AG04450 (cell line): ENCODE measurements around the gene FANCD2. TPM values are rescaled to one million over a fixed set of nuclear protein-coding genes. Genes with fewer than 3 reads are reported as not detected.
A peak's percentile ranks its signal among the peaks of the same experiment; 100 is the strongest.

ENCODE experiments used
- CTCF ChIA-PET: fragments of 300-600, 350-600 bp; formaldehyde crosslinking; extraction: SDS; loops from one replicate; lab custom pipeline; 2022; ENCODE audit warnings: antibody characterized with exemption, inconsistent platforms; lab: Charles Lee
- POLR2A ChIA-PET: fragments of 350-600 bp; formaldehyde crosslinking; extraction: SDS; loops from one replicate; lab custom pipeline; 2021; ENCODE audit warnings: antibody characterized with exemption, inconsistent platforms; lab: Yijun Ruan, JAX
- DNase-seq: peaks from one replicate; pipeline ENCODE4 v3.0.0-alpha.2; 2011; ENCODE audit warnings: low read depth, low spot score
- H3K27ac ChIP-seq: one replicate; pipeline ENCODE4 v1.5.1; 2012; ENCODE audit warnings: low read depth, low read length, control low read depth
- H3K27me3 ChIP-seq: one replicate; pipeline ENCODE4 v1.6.0; 2012; ENCODE audit warnings: low read length; ENCODE audit not compliant: control insufficient read depth, insufficient read depth
- H3K4me3 ChIP-seq: 2 replicates; pipeline ENCODE4 v1.5.1; 2011; ENCODE audit warnings: mild to moderate bottlenecking, low read depth, low read length, control low read depth
- H3K9me3 ChIP-seq: 2 replicates; pipeline ENCODE4 v1.5.1; 2012; ENCODE audit warnings: low read length; ENCODE audit not compliant: control insufficient read depth, insufficient read depth
- CTCF ChIP-seq: IDR thresholded peaks from 2 replicates; pipeline ENCODE4 v1.5.1; 2011; ENCODE audit warnings: low read depth, low read length, control low read depth, inconsistent platforms
- polyA plus RNA-seq: library from polyadenylated mRNA; depleted of rRNA; stranded (reverse); fragments of >200 nt; gene quantifications from 2 replicates; pipeline ENCODE4 v1.2.3, GENCODE V29; 2011

The FANCD2 gene
- polyA plus RNA-seq, 1 experiment = 5.4 TPM

GRCh38 chr3:10021856-10022775 lies 4.1 kb upstream of the FANCD2 start:
- POLR2A ChIA-PET = no interaction called here
- CTCF ChIA-PET = no interaction called here

GRCh38 chr3:10023587-10024310 lies 2.5 kb upstream of the FANCD2 start:
- Histone ChIP-seq H3K27me3 (no peaks in the 10 kb centered on the region), H3K27ac (peak overlapping the region; percentile 91), H3K4me3 (peak overlapping the region; percentile 23; the same call in 1 of the 2 replicates), H3K9me3 (no peaks in the 10 kb centered on the region; the same call in 1 of the 2 replicates)
- DNase-seq = peak; percentile 65
- CTCF ChIA-PET = interaction anchor here (0.6 to 1.5 kb wide), 3 partner anchors 8 to 91 kb away, joined by 3 to 4 read pairs (median 3); no protein-coding TSS in a partner anchor
- TF ChIP-seq CTCF = no peak
- POLR2A ChIA-PET = interaction anchor here (0.7 to 1.6 kb wide), 2 partner anchors 8 to 10 kb away, joined by 3 to 8 read pairs; no protein-coding TSS in a partner anchor

More at GRCh38 chr3:10021856-10022775, 4.1 kb upstream of the FANCD2 start:
- no peak for DNase-seq
- no peak for TF ChIP-seq CTCF
- Histone ChIP-seq H3K27ac (no peak overlapping the region), H3K27me3 (no peaks in the 10 kb centered on the region), H3K4me3 (no peak overlapping the region), H3K9me3 (no peaks in the 10 kb centered on the region; the same call in 1 of the 2 replicates)

- no peak for TF ChIP-seq CTCF
- no peak for DNase-seq
- H3K27ac ChIP-seq = peak overlapping the region; percentile 65
- ChIA-PET CTCF (interaction anchor here (0.6 kb wide), 1 partner anchor 42 kb away, joined by 3 read pairs; no protein-coding TSS in a partner anchor), POLR2A (interaction anchor here (0.6 to 1.6 kb wide), 7 partner anchors 10 to 169 kb away, joined by 3 to 11 read pairs (median 5); partner anchors contain the start of gene EMC3)
- no peaks in the 10 kb centered on the region; the same call in 1 of the 2 replicates for H3K9me3 ChIP-seq
- H3K4me3 ChIP-seq = peak overlapping the region; percentile 90
- no peaks in the 10 kb centered on the region for H3K27me3 ChIP-seq
Measured at GRCh38 chr3:10025205-10026083, 793 bp upstream of the FANCD2 start.

- no peak for DNase-seq
- H3K27ac ChIP-seq = no peak overlapping the region
- ChIA-PET CTCF (interaction anchor here (0.6 to 0.7 kb wide), 2 partner anchors 95 to 123 kb away, joined by 3 to 9 read pairs; no protein-coding TSS in a partner anchor), POLR2A (no interaction called here)
- H3K27me3 ChIP-seq = no peaks in the 10 kb centered on the region
- H3K9me3 ChIP-seq = no peaks in the 10 kb centered on the region
- H3K4me3 ChIP-seq = no peak overlapping the region
- no peak for TF ChIP-seq CTCF
Measured at GRCh38 chr3:10041034-10041433, 14.8 kb downstream of the FANCD2 start.
